Inflammatory macrophage (primary cell): ENCODE measurements around the gene GSTT4.
"Not testable (repeated sequence)": the region's sequence is repeated elsewhere in the genome, so short reads cannot be mapped to it uniquely, and the experiment has no call there.

Experiments used
- DNase-seq, 2 donors: peaks; one replicate each; pipeline ENCODE4 v3.0.0-alpha.2; 2020 to 2022

GSTT4 gene

DNA sequence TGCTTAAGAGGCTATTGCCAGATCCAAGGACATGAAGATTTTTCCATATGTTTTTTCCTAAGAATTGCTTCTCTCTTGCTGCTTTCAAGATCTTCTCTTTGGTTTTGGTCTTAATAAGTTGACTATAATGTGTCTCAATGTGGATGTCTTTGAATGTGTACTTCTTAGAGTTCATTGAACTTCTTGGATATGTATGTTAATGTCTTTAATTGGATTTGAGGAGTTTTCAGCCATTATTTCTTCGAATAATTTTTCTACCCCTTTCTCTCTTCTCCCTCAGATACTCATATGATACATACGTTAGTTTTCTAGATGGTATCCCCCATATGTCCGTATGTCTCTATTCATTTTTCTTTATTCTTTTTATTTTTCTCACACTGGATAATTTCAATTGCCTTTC lies 19.1 kb upstream of the GSTT4 start:
- no peak for DNase-seq

GRCh38 chr22:24023204-24023789 lies 18.0 kb upstream of the GSTT4 start:
- no peak for DNase-seq

DNA sequence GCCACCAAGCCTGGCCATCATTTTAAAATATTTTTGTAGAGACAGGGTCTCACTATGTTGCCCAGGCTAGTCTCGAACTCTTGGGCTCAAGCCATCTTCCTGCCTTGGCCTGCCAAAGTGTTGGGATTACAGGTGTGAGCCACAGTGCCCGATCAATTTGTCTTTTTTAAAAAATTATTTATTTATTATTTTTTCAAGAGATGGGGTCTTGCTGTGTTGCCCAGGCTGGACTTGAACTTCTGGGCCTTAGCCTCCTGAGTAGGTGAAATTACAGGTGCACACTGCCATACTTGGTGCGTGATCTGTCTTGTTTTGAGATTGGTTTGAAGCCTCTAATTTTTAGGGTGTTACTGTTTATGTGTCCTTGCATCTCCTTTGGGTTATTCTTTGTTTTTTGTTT lies 16.1 kb upstream of the GSTT4 start:
- no peak for DNase-seq

DNA sequence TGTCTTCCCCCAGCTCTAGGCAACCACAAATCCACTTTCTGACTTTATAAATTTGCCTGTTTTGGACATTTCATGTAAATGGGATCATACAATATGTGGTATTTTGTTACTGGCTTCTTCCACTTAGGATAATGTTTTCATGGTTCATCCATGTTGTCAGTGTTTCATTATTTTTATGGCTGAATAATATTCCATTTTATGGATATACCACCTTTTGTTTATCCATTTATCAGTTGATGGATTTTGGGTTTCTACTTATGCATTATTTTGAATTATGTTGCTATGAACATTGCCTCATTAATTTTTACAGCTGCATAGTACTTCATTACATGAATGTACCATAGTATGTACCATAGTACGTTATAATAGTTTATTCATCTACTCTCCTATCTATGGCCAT lies 10.9 kb upstream of the GSTT4 start:
- DNase-seq, result no peak

DNA sequence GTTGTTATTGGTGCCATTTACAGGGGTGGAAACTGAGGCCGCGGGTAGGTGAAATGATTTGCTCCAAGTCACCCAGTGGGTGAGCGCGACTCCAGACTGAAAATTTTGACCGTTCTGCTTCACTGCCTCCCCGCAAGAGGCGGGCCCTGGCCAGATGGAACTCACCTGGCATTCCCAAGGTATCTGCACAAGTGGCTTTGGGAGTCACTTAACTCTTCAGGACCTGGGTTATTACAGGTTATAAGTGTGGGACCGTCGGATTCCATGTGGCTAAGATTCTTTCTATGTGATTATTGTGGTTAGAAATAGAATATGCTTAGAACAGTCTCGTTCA lies 6.4 kb upstream of the GSTT4 start:
- no peak for DNase-seq

DNA sequence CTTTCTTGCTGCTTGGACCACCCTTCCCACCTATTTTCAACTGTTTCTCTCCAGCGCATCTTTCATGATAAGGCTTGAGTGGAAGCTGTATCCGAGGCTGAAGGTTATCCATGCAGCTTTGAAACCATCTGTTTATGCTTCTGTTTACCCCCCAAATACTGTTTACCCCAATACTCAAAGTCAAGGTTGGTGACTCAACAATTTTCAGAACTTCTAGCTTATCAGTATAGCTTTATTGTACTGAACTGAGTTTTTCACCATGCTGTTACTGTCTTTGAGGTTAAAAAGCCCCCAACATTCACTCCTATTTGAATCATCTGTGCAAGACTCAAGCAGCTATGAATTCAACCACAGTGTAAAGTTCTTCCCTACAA lies 4.8 kb upstream of the GSTT4 start:
- DNase-seq, result no peak

- no peak for DNase-seq
Measured at GRCh38 chr22:24009227-24010017, 4.2 kb upstream of the GSTT4 start.

- DNase-seq, result no peak
Measured at GRCh38 chr22:24008381-24009226, 3.4 kb upstream of the GSTT4 start.

- DNase-seq, result no peak
Measured at GRCh38 chr22:24008022-24008283, 2.7 kb upstream of the GSTT4 start.

DNA sequence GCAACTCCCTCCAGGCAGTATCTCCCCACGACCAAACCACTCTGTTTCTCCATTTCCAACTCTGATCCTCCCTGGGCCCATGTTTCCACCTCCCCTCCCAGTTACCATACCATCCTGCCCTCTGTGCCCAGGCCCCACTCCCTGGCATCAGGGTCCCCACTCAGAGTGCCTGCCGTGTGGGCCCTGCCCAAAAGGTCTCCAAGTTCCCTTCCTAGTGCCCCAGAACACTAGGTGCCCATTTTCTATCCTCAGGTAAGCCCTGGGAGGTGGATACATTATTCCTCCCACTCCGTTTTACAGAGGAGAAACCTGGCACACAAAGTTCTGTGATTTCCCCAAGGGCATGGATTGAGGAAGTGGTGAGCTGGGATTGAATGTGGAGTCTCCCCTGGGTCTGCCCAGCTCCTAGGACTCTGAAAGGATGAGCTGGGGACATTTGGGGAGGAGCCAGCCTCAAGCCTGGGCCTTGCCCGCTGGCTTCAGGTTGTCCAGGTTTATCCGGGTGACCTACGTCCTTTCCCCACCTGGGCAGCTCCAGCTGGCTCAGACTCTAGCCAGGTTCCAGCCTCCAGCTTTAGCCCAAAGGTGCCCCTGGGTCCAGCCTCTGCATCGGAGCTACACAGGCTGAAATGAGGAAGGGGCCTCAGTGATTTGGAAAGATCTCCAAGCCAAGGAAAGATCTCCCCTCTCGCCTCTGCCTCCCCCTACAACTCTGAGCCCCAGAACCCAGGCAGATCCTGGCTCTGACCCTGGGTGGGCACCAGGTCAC lies 2.2 kb upstream of the GSTT4 start:
- DNase-seq, result no peak

DNA sequence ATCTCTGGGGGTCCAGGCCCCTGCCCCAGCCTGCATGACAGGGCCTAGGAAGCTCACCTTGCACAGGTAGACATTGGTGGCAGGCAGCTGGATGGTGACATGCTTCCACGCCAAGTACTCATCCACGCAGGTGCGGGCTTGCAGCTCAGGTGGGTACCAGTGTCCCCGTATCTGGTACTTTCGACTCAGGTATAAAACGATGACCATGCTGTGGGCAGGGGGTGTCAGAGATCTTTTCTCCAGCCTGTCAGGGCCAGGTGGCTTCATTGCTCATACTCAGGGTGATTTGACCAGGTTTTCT lies 1.6 kb upstream of the GSTT4 start:
- no peak for DNase-seq

DNA sequence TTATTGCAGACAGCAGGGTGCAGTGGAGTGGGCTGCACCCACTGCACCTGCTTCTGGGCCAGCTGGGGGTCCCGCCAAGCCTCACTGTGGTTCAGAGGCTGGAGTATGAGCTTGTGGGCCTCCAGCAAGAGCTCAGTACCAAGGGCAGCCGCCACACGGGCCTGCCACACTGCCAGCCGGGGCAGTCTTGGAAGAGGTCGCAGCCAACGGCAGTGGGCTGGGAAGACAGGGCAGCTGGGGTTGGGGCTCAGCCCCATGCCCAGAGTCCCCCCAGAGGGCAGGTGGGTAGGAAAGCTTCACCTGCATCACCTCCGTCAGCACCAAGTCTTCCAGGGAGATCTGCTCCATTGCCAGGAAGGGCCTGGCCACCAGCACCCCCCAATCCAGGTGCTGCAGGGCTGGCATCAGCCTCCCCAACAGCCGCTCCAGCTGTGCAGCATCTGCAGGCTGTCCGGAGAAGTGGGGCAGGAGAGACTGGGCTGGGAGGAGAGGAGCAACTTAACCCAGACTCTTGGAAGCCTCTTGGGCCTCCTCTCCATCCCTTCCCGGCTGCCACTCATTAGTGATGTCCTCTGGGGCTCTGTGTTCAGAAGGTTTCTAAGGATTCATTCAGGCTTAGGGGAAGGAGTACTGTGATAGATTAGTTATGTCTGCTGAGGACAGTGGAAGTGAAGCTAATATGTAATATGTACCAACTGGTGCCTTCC lies 1.1 kb upstream of the GSTT4 start:
- no peak for DNase-seq

DNA sequence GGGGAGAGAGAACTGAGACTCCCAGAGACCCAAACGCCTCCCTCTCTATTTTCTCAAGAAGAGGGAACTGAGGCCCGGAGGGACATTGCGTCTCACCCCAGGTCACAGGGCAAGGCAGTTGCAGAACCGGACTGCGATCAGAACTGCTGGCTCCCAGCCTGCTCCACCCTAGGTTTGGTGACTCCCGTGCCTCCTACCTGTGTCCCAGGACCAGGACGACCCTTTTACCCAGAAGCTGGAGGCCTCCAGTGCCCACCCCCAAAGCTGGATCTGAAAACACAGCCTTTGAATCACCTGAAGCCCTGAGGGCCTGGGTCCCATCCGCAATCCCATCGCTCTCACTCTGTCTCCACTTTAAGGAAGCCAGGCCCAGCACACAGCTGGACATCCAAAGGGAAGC lies 1.4 kb downstream of the GSTT4 start:
- DNase-seq, result no peak

DNA sequence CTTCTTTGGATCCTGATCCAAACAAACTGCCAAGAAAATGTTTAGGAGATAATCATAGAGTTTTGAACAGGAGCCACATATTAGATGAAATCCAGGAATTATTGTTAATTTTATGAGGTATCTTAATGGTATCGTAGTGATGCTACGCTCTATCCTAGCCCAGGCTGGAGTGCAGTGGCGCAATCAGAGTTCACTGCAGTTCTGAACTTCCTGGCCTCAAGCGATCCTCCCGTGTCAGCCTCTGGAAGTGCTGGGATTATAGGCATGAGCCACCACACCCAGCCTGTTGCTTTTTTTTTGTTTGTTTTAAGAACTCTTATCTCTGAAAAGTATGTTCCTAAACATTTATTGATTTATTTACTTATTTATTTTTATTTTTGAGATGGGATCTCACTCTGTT lies 2.4 kb downstream of the GSTT4 start:
- no peak for DNase-seq

- no peak for DNase-seq
Measured at GRCh38 chr22:24002272-24002671, 3.0 kb downstream of the GSTT4 start.

DNA sequence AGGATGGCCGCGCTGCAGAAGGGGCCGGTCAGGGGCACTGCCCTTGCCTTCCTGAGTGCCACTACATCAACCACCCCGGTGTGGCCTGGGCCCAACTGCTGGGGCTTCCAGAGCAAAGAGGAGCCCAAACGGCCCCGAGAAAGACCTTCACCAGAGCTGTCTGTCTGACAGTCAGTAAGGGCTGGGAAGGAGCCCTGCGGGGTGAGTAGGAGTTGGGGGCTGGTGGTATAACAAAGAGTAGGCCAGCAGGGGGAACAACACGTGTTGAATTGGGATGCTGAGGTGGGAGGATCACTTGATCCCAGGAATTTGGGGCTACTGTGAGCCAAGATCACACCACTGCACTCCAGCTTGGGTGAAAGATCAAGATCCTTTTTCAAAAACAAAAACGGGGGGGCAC lies 3.9 kb downstream of the GSTT4 start:
- DNase-seq, result no peak

- not testable (repeated sequence) for DNase-seq
Measured at GRCh38 chr22:23999779-24000178, 5.5 kb downstream of the GSTT4 start.

- no peak for DNase-seq
Measured at GRCh38 chr22:23997092-23997491, 8.2 kb downstream of the GSTT4 start.

- DNase-seq, result not testable (repeated sequence)
Measured at GRCh38 chr22:23993581-23994177, 11.6 kb downstream of the GSTT4 start.

GRCh38 chr22:23993080-23993479 lies 12.2 kb downstream of the GSTT4 start:
- DNase-seq, result not testable (repeated sequence)

- peak in 1 of 2 donors; percentile 19 for DNase-seq
Measured at GRCh38 chr22:23989583-23990244, 15.5 kb downstream of the GSTT4 start.
